Right kidney (tissue), 1 donor: ENCODE measurements around the gene PIGQ.
A peak's percentile ranks its signal among the peaks of the same experiment; 100 is the strongest.

ENCODE experiments used
- DNase-seq: peaks from one replicate; pipeline ENCODE4 v3.0.0-alpha.2; 2016

Gene PIGQ

GRCh38 chr16:626787-627453, 57.2 kb downstream of the PIGQ start:
- no peak for DNase-seq

- DNase-seq: no peak
These were observed 57.9 kb downstream of the PIGQ start for GRCh38 chr16:627454-628239.

GRCh38 chr16:628321-629061, 58.7 kb downstream of the PIGQ start:
- DNase-seq: no peak

GRCh38 chr16:629185-629832, 59.5 kb downstream of the PIGQ start:
- DNase-seq: peak; percentile 65

GRCh38 chr16:629833-630248, 60.1 kb downstream of the PIGQ start:
- DNase-seq: no peak

- peak; percentile 66 for DNase-seq
These were observed 60.6 kb downstream of the PIGQ start for GRCh38 chr16:630249-630814.

- DNase-seq: peak; percentile 70
These were observed 61.1 kb downstream of the PIGQ start, which contains the start of gene WFIKKN1 for GRCh38 chr16:630815-631405. Gene WFIKKN1 (plus strand): TSS chr16:630985. CDS start chr16:631254, 269 bp downstream.

- no peak for DNase-seq
These were observed 62.1 kb downstream of the PIGQ start for GRCh38 chr16:631808-632358.

GRCh38 chr16:632486-633335, 62.9 kb downstream of the PIGQ start:
- DNase-seq: no peak

- no peak for DNase-seq
These were observed 63.7 kb downstream of the PIGQ start for GRCh38 chr16:633336-634050.
